GM18520 (cell line): ENCODE measurements around the gene EYS.
"Not testable (repeated sequence)": the region's sequence is repeated elsewhere in the genome, so short reads cannot be mapped to it uniquely, and the experiment has no call there.

ENCODE experiments used
- ATAC-seq: cut with Tn5 transposase; IDR thresholded peaks from one replicate; pipeline ENCODE4 v1.9.1; 2021; ENCODE audit not compliant: unreplicated experiment

The EYS gene

DNA sequence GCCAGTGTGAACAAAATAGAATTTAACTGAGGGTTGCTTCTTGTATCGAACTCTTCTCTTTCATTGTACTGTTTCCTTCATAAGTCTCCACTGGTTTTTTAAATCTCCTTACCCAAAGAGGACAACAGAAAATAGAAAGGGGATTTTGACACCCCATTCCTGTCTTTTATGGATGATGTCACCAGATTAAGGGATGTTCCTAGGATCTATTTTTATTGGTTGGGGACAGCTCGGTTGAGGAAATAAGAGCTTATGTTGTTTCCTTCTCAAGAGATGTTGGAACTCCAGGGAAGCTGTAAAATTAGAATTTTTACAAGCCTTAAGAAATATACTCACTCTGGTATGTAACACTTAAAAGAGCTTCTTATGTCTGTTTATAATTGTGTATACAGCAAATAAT lies 1900.0 kb downstream of the EYS start:
- no peak for ATAC-seq

DNA sequence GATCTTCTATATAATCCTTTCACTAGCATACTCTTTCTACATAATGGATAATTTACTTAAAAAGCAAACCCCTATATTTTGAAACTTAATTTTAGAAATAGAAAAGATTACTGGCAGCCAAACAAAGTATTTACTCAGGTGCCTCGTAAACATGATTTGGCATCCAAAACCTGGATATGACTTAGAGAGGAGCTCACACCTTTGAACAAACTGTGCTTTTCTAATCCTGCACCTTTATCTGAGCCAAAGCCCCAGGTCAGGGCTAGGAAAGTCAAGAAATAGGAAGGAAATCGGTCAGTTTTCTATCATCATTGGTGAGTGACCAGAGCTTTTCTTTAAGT lies 1900.5 kb downstream of the EYS start:
- no peak for ATAC-seq

DNA sequence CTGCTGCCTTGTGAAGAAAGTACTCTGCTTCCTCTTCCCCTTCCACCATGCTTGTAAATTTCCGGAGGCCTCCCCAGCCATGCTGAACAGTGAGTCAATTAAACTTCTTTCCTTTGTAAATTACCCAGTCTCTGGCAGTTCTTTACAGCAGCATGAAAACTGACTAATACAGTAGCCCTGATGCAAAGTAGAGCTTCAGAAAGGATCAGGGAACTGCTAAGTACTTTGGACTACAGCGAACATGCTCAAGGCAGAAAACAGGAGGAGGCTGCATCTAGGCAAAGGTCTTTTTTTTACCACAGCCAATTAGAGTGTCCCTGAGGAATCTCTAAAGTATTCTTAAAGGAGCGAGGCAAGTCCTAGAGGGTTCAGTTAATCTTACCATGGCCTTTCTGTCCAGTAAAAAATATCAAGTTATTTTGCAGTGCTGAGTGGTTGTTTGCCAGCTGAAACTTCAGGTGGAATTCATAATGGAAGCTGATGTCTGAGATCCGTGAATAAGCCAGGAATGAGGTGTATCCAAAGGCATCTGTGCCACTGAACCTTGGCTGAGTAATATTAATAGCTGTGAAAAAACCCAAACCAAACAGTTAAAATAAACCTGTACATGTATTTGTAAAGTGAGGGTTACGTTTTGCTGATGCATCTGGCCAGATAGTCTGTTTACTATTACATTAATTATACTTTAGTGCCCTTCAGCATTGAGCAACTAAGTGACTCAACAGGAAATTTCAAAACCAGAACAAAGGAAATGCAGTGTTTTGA lies 1901.0 kb downstream of the EYS start:
- ATAC-seq = no peak

DNA sequence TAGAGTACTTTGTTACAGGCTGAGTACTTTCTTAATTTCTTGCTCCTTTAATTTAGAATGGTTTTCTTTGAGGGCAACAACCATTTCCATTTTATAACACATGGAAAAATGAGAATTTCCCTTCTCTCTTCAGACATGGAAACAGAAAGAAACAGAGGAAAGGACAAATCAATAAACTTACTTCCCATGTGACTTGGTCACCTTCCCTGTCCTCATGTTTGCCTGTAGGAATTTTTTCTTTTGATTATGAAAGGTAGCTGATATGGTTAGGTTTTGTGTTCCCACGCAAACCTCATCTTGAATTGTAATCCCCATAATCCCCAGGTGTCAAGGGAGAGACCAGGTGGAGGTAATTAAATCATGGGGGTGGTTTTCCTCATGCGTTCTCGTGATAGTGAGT lies 1901.7 kb downstream of the EYS start:
- ATAC-seq = no peak

DNA sequence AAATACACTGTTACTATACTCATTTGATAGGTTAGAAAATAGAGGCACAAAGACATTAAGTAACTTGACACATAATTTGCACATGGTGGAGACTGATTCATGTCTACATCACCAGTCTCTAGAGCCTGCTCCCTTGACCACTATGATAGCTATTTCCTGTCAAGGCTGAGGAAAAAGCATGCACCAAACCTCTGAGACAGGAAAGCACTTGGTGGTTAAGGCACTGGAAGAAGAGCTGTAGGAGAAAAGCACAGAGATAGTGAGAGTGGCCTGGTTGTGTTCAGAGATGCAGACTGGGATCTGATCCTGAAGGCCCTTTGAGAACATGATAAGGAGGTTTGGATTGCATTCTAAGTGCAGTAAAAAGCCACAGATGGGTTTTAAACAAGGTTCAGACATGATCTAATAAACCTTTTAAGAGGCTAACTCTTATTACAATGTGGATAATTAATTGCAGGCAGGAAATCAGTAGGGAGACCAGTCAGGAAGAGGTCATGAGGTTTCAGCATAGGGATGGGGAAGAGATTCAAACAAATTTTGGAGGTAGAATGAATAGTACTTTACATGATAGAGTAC lies 1902.6 kb downstream of the EYS start:
- ATAC-seq = no peak

DNA sequence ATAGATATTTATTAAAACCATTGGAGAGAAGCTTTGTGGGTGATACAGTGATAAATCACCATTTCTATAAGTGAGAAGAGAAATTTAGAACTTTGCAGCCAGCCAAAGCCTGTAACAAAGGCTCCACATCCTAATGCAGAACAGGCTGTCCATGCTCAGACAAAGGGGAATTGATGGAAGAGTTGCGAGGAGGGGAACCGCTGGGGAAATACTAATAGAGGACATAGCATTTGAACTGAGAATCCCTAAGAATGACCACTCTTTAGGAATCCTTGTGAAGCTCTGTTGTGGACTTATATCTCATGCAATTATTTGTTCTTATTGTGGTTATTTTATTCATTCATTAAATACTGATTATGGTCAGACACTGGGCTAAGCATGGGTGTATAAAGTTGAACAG lies 1903.7 kb downstream of the EYS start:
- ATAC-seq = no peak

DNA sequence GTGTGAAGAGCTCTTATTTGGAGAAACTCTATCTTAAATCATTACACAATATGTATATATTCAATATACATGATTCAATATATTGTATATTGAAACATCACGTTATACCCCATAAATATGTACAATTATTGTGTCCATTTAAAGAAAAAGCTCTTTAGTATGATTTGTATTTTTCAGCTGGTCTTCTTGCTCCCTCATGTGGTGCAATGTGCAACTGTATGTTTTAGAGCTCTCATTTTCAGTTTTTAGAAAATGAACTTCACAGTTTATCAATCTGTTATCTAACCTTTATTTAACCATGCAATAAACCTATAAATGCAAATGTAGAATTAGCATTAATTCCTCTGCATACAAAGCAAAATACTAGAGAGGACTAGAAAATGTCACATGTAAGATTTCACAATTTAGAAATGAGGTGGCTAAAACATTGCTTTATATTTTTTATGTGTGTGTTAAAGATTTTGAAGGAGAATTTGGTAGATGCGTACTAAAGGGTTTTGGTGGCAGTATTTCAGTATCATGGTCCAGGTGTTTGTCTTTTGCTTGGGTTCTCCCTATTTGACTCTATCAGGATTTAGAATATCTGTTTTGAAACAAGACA lies 1904.3 kb downstream of the EYS start:
- no peak for ATAC-seq

DNA sequence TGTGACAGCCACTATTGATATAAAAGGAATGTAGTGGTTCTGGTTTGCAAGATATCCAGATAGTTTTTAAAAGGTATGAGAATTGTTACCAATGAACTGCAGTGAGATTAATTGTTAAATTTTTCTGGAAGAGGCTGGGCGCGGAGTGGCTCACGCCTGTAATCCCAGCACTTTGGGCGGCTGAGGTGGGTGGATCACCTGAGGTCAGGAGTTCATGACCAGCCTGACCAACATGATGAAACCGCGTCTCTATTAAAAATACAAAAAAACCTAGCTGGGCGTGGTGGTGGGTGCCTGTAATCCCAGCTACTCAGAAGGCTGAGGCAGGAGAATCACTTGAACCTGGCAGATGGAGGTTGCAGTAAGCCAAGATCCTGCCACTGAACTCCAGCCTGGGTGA lies 1906.6 kb downstream of the EYS start:
- not testable (repeated sequence) for ATAC-seq

DNA sequence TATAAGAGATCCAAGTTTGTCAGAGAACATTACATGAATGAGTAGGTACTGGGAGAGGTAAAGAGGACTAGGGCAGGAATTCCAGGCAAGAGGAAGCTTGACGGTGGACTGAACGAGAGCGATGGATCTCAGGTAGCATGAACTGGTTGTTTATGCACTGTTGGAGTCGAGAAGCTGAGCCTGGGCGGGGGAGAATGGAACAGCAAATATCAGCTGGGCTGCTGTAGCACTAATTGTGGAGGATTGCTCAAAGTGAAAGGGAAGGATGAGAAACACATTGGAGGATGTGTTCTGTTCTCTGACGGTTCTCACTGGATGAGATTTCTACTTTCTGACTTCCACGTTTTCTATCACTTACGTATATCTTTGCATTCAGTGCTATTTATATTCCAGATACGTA lies 1907.2 kb downstream of the EYS start:
- ATAC-seq = no peak

DNA sequence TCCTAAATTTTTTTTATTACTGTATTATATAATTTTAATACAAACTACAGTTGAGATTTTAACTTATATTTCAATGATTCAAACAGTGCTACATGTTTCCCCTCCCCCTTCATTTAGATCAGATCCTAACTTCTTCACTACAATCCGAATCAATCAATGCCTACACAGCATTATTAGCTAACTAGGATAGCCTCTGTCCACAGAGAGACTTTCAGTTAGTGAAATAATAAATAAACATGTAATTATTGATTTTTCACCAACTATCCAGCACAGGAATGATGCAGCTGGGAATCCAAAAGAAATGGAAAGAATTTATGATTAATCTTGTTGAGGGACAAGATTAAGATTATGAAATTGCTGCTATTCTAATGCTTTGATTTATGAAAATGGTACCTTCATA lies 1907.7 kb downstream of the EYS start:
- ATAC-seq = no peak

DNA sequence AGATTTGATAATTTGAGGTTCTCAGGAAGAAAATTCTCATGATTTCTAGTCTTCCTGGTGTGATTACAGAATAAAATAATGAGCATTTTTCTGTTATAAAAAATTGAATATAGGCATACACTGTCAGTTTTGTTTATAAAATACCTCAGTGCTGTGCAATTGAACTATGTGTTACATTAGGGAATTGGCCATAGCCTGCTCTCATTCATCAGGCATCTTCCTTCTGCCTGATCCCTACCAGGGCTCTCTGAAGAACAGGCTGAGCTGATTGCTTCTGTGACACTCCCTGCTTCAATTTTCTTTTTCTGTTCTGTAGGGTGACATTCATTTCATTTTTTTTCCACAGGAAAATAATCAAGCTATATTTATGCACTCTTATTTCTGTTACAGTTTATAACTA lies 1908.6 kb downstream of the EYS start:
- no peak for ATAC-seq

DNA sequence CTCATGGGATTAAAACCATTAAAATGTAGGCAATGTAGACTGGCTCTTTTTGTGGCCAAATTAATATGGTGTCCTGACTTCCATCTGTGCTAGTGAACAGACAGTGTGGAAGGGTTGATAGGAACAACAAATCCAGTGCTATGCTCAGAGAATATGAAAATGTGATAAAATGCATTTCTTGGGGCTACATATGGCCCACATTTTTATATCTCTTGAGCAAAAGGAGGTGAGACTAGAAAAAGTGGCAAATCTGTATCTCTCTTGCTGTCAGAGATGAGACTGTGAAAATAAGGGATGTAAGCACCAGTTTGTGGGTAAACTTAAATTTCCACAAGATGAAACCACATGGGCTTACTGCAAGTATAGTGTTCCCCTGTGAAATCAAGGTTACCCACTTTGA lies 1909.3 kb downstream of the EYS start:
- ATAC-seq = no peak

DNA sequence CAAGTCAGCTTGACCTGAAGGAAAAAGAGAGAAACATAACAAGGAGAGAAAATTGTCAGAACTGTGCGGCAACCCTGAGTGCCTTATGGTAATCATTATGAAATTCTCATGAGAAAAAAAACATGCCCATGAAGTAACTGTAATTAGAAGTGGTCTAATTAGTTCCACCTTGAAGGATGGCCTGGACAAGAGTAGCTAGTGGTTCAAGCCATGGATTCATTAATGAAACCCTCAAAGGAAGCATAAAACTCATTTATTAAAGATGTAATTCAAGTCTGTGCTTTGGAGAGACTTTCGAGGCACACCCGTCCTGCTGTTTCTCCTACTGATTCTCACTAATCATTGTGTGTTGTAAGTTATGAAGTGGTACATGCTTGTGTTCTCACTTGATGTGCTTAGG lies 1911.2 kb downstream of the EYS start:
- ATAC-seq = no peak

DNA sequence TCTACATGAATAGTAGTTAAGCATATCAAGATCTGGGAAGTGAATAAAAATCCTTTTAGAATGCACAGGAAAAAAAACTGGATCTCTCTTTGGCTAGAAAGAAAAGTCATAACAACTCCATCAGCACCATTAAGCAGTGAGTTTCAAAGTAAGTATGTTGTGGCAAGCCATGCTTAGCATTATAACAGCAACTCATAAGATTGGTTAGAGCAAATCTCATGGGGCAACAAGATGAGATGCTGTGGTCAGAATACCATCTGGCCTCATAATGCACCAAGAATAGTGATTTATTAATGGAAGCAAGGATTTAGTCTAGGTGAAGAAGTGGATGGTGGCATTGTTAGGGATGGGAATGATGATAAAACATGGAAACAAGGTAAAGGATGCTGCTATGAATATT lies 1912.0 kb downstream of the EYS start:
- ATAC-seq = no peak

DNA sequence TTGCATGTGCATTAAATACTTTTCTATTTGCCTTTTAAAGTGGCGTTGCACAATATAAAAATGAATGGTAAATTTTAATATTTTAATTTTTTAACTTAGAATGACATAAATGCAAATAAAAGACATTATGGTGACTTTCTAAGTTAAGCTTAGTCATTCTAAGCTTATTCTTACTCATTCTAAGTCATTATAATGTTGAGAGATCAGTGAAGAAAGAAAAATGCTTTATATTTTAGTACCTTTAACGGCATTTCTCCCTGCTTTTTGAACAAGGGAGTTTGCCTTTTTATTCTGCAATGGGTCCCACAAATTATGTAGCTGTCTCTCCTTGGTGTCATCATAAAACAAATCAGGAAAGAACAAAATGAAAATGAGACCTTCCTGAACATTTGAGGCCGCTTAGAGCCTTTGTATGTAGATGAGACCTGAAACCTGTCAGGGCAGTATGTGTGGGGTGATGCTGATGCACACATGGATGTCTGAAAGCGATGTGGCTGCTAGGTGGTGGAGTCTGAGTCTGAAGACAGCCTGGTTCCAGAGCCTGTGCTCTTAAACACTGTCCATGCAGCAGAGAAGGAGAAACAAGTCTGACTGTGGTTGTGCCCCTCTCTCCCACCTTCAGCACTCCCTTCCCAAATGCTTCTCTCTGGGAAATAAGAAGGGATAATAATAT lies 1913.4 kb downstream of the EYS start:
- ATAC-seq = no peak

DNA sequence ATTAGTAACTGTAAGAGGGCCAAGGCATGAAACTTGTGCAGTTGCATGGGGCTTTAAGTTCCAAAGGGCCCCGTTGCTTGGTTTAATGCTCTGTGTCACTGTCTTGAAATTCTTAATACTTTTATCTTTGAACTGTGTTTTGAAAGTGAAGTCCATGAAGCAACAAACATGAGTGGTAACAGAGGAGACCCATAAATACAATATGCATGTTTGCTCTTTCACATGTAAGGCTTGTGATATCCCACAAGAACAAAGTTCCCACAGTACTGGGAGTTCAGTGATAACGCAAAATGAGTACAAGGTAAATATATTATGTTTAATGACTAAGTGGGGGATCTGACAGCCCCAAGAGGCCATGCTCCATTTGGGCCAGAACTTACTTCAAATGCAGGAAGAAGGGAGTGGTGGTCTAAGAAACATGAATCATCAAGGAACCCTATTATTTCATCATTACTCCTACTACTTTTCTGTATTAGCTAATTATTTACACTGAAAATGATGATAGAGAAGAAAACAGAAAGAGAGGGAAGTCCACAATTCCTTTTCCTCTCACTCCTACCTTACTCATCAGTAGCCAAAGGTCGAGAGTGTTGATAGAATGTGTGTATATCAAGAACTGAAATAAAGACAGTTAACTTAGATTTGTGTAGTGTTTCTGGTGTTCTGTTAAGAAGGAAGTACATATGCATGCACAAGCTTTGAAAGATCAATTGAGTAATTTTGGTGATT lies 1914.1 kb downstream of the EYS start:
- no peak for ATAC-seq

DNA sequence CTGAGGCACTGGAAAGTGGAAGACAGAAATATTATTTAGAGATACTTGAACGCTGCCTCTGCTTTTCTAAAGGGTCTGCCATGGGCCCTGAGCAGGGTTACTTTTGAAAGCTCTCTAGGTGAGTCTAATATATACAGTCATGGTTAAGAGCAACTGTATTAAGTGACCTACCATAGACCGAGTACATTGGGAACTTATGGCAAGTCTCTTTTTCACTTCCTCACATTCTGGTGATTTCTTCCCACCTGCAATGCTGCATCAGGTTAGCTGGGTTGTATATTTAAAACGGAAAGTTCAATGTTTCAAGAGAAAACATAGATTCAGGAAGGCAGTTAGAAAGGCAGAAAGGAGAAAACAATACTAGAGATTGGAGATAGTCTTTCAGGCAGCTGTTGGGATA lies 1916.7 kb downstream of the EYS start:
- no peak for ATAC-seq

DNA sequence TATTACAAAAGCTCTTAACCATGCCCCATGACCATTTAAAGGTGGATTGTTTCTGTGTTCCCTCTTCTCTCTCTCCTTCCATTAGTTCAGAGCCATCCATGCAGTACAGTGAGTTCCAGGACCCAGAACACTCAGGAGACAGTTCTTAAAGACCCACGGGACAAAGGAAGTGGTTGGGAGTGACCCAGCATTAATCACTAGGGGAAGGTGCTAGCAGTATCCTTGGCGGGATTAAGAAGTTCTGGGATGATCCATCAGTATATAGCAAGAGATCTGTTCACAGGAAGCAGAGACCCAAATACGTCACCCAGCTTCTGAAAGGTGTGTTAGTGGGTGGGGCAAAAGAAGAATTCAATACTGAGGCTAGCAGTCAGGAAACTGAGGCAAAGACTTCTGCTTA lies 1917.3 kb downstream of the EYS start:
- ATAC-seq = no peak

DNA sequence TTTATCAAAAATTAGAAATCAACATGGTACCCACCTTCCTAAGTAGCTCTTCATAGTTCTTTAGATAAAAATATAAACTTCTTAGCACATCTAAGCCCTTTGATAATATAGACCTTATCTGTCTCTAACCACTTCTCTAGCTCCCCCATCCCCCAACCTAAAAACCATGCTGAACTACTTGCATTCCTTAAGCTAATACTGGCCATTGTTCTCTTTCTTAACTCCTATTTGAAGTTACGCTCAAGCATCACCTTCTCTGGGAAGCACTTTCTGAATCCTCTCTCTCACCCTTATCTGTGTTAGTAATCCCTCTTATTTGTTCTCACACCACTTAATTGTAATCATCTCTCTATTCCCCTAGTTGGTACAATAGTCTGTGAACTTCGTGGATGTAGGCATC lies 1918.5 kb downstream of the EYS start:
- ATAC-seq = no peak

DNA sequence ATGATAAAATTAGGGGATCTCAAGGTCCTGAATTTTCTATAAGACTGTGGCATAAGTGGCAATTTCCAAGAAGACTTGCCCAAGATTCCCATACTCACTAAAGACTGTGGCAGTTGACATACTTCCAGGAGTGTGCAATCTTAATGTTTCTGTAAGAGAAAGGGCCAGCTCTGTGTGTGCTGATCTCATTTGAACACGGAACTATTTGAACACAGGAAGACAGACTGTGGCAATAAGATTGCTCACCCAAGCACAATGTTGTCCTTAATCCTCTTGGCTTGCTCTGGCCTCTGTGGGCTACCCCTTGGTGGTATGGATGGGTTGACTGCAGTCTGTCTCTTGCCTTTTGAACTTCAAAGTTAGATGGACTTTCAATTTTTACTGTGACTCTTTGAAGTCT lies 1920.0 kb downstream of the EYS start:
- ATAC-seq = no peak

DNA sequence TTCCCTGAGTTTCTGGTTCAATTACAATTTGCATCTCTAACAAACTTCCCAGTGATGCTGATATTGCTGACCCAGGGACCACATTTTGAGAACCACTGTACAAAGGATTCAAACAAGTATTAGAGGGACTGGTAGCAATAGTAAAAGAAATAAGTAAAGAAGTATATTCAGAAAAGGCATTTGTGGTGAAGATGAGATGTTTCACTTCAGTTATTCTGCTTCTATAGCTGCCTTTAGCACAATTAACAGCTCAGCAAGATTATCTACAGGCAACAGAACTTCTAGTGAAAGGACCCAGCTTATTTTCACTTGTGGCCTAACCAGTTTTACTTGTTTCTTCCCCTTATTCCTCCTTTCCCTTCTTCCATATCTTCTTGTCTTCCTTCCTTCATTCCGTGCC lies 1922.0 kb downstream of the EYS start:
- ATAC-seq = no peak

DNA sequence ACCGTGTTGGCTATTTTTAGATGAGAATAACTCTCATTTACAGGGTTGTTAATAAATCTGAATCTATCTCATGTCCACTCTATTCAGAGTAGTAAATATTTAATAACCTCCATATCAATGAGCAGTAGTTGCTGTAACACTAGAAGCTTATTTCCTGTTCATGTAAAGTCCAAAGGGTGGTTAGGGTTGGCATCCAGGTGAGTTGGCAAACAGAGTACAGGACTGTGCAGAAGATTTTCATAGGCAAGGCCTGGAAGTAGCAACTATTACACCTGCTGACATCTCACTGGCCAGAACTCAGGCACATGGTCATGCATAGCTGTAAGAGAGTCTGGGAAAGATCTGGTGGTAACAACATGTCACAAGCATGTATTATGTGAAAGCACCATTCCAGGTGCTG lies 1923.9 kb downstream of the EYS start:
- no peak for ATAC-seq
